GM13976 (cell line): ENCODE measurements around the gene MICAL3.
"Not testable (repeated sequence)": the region's sequence is repeated elsewhere in the genome, so short reads cannot be mapped to it uniquely, and the experiment has no call there.

ENCODE experiments used
- DNase-seq: peaks from one replicate; pipeline ENCODE4 v3.0.0; 2012; ENCODE audit warnings: low spot score
- CTCF ChIP-seq: IDR thresholded peaks from 2 replicates; pipeline ENCODE4 v1.5.1; 2012; ENCODE audit warnings: borderline replicate concordance, mild to moderate bottlenecking; ENCODE audit not compliant: insufficient read depth; ENCODE audit errors: extremely low read depth, missing control alignments, control extremely low read depth
- in situ Hi-C: fragments of 300-500 bp; cut with MboI; formaldehyde crosslinking; loops from one replicate; pipeline ENCODE4 v1.12.0; 2022; ENCODE audit warnings: low sequenced_read_pairs, mixed read lengths, inconsistent platforms; ENCODE audit not compliant: unreplicated experiment

The MICAL3 gene

GRCh38 chr22:17943533-17944249, 80.7 kb downstream of the MICAL3 start:
- no peak for DNase-seq
- in situ Hi-C loops = no loop called here
- TF ChIP-seq CTCF = no peak

- DNase-seq = no peak
- TF ChIP-seq CTCF = no peak
- in situ Hi-C loops = no loop called here
These were observed 81.6 kb downstream of the MICAL3 start for GRCh38 chr22:17942721-17943120.

GRCh38 chr22:17941471-17942406, 82.6 kb downstream of the MICAL3 start:
- DNase-seq = no peak
- in situ Hi-C loops = no loop called here
- no peak for TF ChIP-seq CTCF

GRCh38 chr22:17939579-17939978, 84.8 kb downstream of the MICAL3 start:
- no peak for TF ChIP-seq CTCF
- in situ Hi-C loops = no loop called here
- DNase-seq = no peak

- DNase-seq = no peak
- in situ Hi-C loops = no loop called here
- no peak for TF ChIP-seq CTCF
These were observed 85.3 kb downstream of the MICAL3 start for GRCh38 chr22:17939011-17939410.

GRCh38 chr22:17938484-17938924, 85.9 kb downstream of the MICAL3 start:
- DNase-seq = no peak
- in situ Hi-C loops = no loop called here
- no peak for TF ChIP-seq CTCF

GRCh38 chr22:17932457-17932856, 91.9 kb downstream of the MICAL3 start:
- in situ Hi-C loops, DNase-seq: not testable (repeated sequence)
